Measurements from ENCODE around the gene COTL1.

Gene COTL1

DNA sequence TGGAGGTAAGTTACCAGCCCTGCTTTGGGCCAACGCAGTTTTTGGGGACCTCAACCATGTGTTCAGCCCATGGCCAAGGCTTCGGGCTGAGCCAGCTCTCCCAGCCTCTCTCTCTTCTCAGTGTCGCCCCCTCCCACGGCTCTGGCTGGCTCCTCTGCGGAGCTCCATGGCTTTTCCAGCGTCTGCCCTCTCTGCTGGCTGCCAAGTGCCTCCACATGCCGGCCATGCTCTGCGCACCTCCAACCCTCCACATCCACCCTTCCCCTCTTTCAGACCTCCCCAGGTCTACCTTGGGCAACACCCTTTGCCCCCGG, 23.2 kb downstream of the COTL1 start:
- no peak for DNase-seq

DNA sequence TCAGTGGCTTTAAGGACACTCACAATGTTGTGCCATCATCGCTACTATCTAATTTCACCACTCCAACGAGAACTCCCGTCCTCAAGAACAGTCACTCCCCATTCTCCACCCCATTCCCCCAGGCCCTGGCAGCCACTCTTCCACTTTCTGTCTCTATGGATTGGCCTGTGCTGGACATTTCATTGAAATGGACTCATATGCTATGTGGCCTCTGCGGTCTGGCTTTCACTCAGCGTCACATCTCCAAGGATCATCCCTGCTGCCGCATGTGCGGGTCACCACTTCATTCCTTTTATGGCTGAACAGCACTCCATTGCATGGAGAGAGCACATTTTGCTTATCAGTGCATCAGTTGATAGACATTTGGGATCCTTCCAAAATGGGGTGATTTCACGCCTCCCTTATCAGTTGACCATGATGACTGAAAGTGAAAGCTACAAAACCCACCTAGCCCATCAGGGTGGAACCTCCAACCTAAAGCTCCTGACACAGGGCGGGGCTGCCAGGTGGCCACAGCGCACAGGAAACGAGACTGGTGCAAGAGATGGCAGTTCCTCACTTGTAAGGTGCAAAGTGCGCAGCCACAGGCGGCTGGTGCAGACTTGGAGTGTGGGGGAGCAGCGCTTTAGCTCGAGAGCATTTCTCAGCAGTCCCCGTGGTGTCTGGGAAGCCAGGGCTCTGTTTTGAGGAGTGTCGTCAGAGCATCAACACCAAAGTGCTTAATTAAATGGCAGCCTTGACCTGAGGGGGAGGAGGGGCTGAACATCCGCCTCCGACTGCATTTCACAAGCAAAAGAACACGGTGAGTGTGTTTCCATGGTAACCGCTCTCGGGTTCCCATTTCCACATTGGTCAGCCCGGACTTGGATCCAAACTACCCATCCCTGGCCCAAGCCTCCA, 23.8 kb downstream of the COTL1 start:
- DNase-seq, result peak in 1 of 2 experiments; percentile 67

DNA sequence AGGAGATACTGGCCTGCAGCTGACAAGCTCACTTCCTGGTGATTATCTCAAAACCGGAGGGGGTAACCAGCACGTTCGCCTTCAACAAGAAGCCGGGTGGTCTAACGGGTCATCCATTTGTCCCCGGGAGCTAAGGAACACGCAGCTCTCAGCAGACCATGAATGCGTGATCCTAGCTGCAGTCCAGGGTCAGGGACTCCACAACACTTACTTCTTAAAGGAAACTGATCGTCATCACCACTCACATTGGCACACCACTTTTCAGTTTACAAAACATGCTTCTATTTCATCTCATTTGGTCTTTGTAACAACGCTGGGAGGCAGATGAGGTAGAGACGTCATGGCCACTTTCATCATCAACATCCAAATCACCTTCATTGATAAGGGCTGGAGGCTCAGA, 25.2 kb downstream of the COTL1 start:
- no peak for DNase-seq

DNA sequence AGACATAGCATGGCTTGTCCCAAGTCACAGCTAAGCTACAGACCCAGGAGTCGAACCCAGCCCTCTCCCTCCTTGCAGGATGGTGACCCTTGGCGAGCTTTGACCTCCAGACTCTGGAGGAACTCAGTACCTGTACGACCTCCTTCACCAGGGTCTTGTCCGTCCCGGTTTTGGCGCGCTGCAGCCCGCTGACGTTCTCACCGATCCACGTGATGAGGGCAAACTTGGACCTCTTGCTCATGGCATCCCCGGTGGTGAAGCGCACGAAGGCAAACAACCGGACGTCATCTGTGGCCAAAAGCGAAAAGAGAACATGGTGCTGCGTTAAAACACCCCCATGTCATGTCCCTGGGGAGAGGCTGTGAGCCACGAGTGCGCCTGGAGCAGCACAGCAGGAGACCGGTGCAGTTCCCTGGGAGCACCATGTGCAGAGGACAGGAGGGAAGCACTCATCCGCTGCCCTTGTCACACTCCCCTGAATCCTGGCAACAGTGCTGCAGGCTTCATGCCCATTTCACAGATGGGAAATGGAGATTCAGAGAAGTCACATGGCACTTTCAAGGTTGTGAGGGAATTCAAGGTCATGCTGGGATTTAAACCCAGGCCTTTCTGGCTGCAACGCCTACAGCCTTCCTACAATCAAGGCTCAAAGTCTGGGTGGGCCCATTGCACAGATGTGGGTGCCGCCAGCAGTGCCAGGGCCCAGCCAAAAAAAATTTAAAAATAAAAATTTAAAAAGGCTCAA, 27.7 kb downstream of the COTL1 start:
- DNase-seq, result no peak

DNA sequence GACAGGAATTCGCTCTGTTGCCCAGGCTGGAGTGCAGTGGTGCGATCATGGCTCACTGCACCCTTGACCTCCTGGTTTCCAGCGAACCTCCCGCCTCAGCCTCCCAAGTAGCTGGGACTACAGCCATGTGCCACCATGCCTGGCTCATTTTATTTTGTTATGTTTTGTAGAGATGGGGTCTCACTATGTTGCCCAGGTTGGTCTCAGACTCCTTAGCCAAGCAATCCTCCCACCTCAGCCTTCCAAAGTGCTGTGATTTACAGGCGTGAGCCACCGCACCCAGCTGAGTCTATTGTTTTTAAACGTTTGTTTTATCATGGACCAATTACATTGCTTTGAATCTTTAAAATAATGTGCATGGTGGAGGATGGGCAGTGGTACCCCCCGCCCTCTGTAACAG, 28.9 kb downstream of the COTL1 start:
- no peak for DNase-seq

DNA sequence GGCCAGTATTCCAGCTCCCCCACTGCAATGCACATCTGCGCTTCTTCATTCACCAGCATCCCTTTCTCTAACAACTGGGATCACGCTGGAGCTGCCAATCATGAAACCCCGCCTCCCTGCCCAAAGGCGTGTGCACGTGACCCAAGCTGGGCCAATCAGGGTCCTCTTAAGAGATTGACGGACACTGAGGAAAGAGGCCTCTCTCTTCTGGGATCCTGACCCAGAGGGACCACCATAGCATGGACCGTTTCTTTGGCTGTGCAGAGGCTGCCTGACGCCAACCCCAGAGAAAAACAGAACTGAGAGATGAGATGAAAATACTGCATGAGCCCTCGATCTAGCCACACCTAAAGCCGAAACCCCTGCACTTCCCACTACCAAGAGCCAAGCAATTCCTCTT, 32.0 kb downstream of the COTL1 start:
- no peak for DNase-seq

DNA sequence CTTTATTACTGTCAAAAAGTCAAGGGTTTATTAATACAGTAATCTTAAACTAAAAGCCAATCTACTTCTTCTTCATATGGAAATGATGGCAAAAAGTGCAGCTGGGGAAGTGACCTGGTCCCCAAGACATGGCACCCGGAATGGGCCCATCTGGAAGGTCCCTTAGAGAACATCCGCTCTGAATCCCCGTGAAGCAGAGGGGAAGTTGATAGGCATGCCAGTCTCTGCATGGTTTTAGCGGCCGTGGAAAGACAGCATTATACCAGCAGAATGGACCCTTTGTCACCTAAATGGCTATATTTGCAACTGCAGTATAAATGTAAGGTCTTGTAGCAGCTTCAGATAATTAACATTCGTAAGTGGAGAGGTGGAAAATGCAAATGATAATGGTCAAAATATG, 32.4 kb downstream of the COTL1 start:
- no peak for DNase-seq

DNA sequence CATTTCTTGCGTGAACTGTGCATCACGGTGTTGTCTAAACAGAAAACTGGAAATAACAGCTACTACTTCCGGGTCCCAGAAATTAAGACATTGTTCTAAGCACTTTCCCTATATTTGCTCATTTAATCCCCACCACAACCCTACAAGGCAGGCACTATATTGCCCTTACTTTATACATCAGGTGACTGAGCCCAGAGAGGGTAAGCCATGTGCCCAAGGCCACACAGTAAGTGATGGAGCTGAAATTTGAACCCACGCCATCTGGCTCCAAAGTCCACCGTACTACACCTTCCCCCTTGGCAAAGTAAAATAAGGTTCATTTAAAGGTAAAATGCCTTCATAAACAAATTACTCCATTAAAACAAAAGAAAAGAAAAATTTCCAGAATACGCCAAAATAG, 33.2 kb downstream of the COTL1 start:
- no peak for DNase-seq

DNA sequence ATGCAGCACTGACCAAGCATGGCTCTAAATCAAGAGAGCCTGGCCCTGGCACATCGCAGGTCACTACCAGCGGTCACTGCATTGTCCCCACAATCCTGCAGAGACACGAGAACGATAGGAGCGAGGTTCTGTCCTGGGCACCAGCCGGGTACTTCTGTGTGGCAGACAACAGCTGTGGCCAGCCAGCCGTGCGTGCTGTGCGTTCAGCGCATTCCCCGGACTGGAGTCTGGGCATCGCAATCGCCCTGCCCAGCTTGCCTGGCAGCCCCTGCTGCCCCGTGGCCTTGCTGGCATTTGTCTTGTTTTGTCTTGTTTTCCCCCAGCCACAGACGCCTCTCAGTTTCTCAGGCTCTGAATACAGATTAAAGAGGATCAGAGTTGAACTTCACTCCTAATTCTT, 33.9 kb downstream of the COTL1 start:
- DNase-seq, result no peak

DNA sequence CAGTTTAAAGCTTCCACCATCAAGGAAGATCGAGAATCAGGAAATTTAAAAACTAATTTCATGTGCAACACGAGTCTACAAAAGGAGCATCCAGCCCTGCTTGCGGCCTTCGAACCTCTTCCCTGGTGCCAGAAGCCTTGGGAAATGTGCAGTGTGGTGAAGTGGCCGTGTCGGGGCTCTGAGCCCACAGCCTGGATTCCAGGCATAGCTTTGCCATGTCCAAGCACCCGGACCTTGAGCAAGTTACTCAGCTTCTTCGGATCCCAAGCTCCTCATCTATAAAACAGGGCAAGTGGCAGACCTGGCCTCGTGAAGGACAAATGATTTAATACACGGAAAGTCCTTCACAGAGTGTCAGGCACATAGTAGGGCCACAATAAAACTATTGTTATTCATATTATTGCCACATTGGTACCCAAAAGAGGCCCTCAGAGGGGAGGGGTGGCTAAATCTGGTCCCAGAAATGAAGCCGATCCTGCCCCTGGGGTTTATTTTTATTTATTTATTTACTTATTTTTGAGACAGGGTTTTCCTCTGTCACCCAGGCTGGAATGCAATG, 34.8 kb downstream of the COTL1 start:
- no peak for DNase-seq

DNA sequence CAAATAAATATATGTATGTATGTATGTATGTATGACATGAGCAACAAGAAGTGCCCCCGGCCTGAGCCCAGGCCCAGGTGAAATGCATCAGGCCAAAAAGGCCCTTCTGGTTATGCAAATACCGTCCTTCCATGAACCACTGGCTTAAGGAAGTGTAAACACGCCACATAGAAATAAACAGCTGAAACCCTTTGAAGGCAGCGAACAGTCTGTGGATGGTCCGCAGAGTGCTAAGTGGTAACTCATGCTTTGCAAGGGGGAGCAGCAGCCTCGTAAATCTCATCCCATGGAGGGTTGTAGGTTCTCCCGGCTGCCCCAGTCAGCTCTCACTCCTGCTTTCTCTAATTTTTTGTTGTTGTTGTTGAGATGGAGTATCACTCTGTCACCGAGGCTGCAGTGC, 36.7 kb downstream of the COTL1 start:
- no peak for DNase-seq

DNA sequence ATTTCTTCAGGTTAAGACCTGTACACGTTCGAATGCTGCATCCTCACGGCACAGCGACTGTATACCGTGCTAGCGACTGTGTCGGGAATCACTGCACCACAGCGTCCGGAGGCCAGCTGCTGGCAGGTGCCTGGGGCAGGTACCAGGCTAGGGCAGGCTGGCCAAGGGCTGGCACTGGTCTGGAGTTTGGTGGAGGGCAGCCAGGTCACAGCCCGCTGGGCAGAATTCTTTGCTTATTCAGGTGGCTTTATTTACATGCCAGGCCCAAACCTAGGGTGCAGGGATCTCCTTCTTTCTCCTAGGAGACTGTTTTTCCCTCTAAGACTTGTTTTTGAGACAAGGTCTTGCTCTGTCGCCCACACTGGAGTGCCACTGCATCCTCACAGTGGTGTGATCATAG, 37.9 kb downstream of the COTL1 start:
- DNase-seq, result no peak

DNA sequence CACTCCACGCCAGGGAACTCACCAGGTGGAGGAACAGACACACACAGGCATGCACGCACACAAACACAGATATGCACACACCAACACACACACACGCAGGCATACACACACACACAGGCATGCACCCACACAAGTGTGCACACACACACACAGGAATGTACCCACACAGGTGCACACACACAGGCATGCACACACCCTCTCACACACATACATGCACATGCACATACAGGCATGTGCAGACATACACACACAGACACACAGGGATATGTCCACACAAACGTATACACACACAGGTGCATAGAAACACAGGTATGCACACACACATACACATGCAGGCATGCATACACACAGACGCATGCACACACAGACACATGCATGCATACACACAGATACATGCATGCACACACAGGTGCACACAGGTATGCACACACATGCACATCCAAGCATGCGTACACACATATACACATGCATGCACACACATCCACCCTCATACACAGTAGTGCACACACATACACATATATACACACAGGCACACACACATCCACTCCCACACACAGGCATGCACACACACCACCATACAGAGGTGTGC, 39.2 kb downstream of the COTL1 start:
- DNase-seq, result no peak

DNA sequence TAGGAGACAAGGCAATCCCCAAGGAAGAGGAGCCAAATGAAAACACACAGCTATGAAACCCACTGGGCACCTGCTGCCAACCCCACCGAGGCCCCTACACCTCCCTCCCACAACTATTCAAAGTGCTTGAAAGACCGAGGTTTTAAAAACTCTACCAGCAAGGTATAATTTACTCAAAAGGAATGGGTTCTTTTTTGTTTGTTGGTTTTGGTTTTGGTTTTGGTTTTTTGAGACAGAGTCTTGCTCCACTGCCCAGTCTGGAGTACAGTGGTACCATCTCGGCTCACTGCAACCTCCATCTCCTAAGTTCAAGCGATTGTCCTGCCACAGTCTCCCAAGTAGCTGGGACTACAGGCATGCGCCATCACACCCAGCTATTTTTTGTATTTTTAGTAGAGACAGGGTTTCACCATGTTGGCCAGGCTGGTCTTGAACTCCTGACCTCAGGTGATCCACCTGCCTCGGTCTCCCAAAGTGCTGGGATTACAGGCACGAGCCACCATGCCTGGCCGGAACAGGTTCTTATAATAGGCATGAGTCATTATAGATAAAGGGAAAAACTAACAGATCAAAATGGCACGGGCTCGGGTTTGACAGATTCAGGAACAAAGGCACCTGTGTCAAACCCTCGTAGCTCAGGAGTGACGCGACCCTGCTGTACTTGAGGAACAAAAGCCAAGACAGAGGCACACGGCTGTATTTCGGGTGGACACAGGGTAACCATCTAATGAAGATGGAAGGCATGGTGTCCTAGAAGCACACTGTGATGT, 40.7 kb downstream of the COTL1 start:
- DNase-seq, result no peak

DNA sequence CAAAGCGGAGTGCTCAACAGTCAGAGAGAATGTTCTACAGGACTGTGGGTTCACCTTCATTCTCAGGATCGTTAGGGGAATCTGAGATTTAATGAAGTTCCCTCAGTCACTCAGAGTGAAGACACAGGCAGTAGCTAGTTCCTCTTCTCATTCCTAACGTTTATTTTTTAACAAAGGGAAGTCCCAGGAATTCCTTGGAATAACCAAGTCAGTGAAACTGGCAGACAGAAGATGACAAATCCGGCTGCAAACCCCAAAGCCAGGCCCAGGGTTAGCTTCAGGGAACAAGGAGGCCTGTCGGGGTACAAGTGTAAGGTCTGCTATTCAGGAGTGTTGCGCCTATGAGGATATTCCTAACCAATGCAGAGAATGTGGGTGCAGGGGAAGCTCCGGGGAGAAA, 42.0 kb downstream of the COTL1 start:
- DNase-seq, result no peak

DNA sequence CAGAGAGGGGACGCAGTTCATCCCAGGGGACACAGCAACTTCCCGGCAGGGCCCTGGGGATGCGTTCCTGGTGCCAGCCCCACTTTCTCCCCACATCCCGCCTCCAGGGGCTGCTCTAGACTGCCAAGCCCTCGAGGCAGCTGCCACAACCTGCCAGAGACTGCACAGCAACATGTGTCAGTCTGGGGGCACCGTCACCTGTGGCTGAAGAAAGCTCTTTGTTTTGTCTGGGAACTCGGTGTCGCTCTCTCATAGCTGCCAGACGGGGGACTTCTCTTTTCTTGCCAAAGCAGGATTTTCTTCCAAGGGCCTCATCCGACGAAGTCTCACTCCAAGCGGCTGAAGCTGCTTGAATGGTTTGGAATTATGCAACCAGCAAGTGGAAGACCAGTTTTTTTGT, 43.7 kb downstream of the COTL1 start:
- no peak for DNase-seq

DNA sequence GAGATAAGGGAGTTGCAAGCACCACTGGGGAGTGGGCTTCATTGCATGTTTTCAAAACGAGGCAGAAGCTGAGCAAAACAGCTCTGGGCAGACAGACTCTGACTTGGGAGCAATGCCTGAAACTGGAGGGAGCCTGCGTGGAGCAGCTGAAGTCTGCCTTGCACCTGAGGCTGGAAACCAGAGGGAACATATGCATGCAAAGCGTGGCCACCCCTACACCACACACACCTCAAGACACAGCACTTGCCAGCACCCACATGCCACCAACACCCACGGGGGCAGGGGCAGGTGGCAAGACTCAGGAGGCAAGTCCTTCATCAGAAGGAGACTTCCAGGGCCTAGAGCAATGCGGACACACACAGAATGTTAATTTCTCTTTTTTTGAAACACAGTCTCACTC, 45.8 kb downstream of the COTL1 start:
- DNase-seq, result no peak

DNA sequence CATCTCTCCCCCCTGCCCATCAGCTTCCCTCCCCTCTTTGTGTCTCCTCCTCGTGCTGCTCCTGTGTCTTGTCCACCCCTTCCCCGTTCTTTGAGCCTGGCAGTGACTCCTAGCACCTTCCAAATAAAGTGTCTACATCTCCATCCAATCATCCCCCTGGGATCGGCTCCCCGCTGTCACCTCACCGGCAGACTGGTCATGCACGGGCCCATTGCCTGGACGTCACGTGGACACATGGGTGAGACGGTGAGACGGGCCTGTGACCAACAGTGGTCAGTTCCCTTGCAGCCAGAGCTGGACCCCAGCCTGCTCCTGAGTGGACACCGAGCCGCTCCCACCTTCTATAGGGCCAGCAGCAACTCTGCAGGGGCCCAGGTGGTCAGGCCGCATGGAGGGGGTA, 46.4 kb downstream of the COTL1 start:
- DNase-seq, result no peak

DNA sequence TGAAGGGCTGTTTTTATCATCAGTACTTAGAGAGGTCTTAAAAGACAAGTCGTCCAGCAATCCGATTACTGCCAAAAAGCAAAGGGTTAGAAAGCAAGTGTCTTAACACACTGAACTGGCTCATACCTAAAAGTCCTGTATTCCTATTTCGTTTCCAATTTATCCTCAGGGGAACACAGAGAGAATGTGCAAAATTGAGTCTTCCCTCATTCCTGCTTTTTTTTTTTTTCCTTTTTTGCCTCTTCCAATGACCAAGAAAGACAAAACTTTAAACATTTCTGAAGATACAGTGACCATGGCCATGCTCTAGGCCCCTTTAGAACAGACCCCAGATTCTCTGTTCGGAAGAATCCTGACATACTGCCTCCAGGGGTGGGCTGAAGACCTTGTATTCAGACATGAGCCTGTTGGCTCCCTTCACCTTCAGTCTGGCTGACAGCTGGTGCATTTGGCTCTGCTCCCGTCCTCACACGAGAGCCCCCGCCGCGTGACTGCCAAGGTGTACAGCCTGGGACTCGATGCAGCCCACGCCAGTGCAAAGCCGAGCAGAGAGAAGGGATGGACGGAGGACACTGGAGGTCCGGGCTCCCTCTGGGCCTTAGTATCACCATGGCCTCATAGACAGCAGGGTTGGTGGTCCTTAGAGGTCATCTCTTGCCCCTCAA, 47.0 kb downstream of the COTL1 start:
- no peak for DNase-seq

DNA sequence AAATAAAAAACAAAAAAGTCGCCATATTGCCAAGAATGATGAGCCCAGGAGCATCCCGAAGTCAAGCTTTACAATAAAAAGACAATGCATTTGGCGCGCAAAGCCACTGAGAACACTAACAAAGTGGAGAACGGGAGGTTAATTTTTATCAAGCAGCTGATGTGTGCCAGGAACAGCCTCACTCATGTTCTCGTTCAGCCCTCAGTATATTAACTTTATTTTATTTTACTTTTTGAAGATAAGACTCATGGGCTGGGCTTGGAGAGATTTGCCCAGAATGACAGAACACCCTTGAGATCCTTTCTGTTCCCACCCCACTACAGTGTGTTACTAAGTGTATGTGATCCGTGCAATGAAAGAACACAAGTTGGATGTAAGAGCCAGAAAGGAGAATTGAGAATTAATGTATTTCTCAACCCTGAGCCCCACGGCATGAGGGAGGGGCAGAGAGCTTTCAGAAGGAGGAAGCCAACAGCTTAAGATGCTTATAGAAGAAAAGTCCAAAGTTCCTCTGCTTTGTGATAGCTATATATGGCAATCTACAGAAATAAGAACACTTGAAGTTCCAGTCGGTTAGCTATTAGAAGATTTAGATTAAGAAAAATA, 48.4 kb downstream of the COTL1 start:
- DNase-seq, result no peak

DNA sequence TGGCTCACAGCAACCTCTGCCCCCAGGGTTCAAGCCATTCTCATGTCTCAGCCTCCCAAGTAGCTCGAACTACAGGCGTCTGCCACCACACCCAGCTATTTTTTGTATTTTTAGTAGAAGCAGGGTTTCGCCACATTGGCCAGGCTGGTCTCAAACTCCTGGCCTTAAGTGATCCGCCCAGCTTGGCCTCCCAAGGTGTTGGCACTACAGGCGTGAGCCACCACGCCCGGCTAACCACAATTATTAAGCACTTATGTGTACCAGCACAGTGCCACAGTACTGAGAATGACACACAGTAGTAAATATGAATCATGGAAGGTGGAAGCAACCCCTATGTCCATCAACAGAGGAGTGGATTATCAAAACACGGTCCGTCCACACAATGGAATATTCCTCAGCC, 49.8 kb downstream of the COTL1 start:
- no peak for DNase-seq

Measured in stimulated activated CD4-positive, alpha-beta T cell treated with anti-CD3 and anti-CD28 coated beads, Interleukin-4, amount 100 ng/mL, for 4 hours (primary cell).